Upper lobe of right lung (tissue), 1 donor: ENCODE data around the gene NVL. TPM values are rescaled to one million over a fixed set of nuclear protein-coding genes. Genes with fewer than 3 reads are reported as not detected.

Experiments
- ATAC-seq: fragments of 200-7000 bp; cut with Tn5 transposase; one replicate; pipeline ENCODE4 v1.9.1; 2020; ENCODE audit warnings: mild to moderate bottlenecking, moderate library complexity
- DNase-seq: peaks from one replicate; pipeline ENCODE4 v3.0.0-alpha.2; 2020
- H3K27ac ChIP-seq: fragments of 200-600 bp; one replicate; pipeline ENCODE4 v1.8.0; 2022
- H3K27me3 ChIP-seq: fragments of 200-600 bp; one replicate; pipeline ENCODE4 v1.8.0; 2022; ENCODE audit warnings: mild to moderate bottlenecking
- H3K36me3 ChIP-seq: fragments of 200-600 bp; one replicate; pipeline ENCODE4 v1.8.0; 2022
- H3K4me1 ChIP-seq: fragments of 200-600 bp; one replicate; pipeline ENCODE4 v1.8.0; 2022
- H3K4me3 ChIP-seq: fragments of 200-600 bp; one replicate; pipeline ENCODE4 v1.8.0; 2022; ENCODE audit warnings: mild to moderate bottlenecking
- H3K9me3 ChIP-seq: fragments of 200-600 bp; one replicate; pipeline ENCODE4 v1.8.0; 2022
- CTCF ChIP-seq: fragments of 200-600 bp; IDR thresholded peaks from one replicate; pipeline ENCODE4 v1.8.0; 2022; ENCODE audit warnings: antibody characterized with exemption
- intact Hi-C: fragments of 100-400 bp; cut with DNase I; formaldehyde crosslinking; loops from one replicate; pipeline ENCODE4 v1.11.0; 2022
- total RNA-seq: library from RNA; stranded (reverse); fragmentation: NEBNext Ultra II Directional; extraction: Animal tissue kit (Norgen Biotek cat#: 25700); gene quantifications from one replicate; pipeline ENCODE4 v1.2.1, GENCODE V29; 2021
- donor health status: DM: no; HTN: yes; CAD: no; lungs with severe emphysema.

The NVL gene
- total RNA-seq, 1 donor from 2014 or later = 24.1 TPM

- intact Hi-C loops = no loop called here
- Histone ChIP-seq H3K9me3 (no peaks in the 10 kb centered on the region), H3K4me3 (no peak overlapping the region), H3K27ac (peak overlapping the region; percentile 44), H3K27me3 (no peaks in the 10 kb centered on the region), H3K4me1 (peaks cover 16% of the 10 kb centered on the region), H3K36me3 (no peaks in the 10 kb centered on the region)
- DNase-seq (peak; percentile 74), ATAC-seq (peak; percentile 88)
- no peak for TF ChIP-seq CTCF
Observed at GRCh38 chr1:224203243-224204016, 126.5 kb downstream of the NVL start.

- Histone ChIP-seq H3K36me3 (no peaks in the 10 kb centered on the region), H3K4me1 (peaks cover 16% of the 10 kb centered on the region), H3K27ac (no peak overlapping the region), H3K4me3 (no peak overlapping the region), H3K9me3 (no peaks in the 10 kb centered on the region), H3K27me3 (no peaks in the 10 kb centered on the region)
- TF ChIP-seq CTCF = no peak
- DNase-seq = no peak
- ATAC-seq = no peak
- intact Hi-C loops = no loop called here
Observed at GRCh38 chr1:224201853-224202252, 128.1 kb downstream of the NVL start.

GRCh38 chr1:224201383-224201782 lies 128.6 kb downstream of the NVL start:
- intact Hi-C loops = no loop called here
- Histone ChIP-seq H3K36me3 (no peaks in the 10 kb centered on the region), H3K4me1 (peaks cover 16% of the 10 kb centered on the region), H3K27me3 (no peaks in the 10 kb centered on the region), H3K9me3 (no peaks in the 10 kb centered on the region), H3K4me3 (no peak overlapping the region), H3K27ac (no peak overlapping the region)
- DNase-seq = no peak
- no peak for ATAC-seq
- no peak for TF ChIP-seq CTCF

GRCh38 chr1:224199679-224200078 lies 130.3 kb downstream of the NVL start:
- intact Hi-C loops = no loop called here
- no peak for TF ChIP-seq CTCF
- DNase-seq (no peak), ATAC-seq (no peak)
- Histone ChIP-seq H3K4me3 (no peak overlapping the region), H3K27me3 (no peaks in the 10 kb centered on the region), H3K9me3 (no peaks in the 10 kb centered on the region), H3K4me1 (peaks cover 8% of the 10 kb centered on the region), H3K36me3 (no peaks in the 10 kb centered on the region), H3K27ac (no peak overlapping the region)

- H3K27ac ChIP-seq = no peak overlapping the region
- intact Hi-C loops = no loop called here
- H3K4me1 ChIP-seq = no peaks in the 10 kb centered on the region
- H3K27me3 ChIP-seq = no peaks in the 10 kb centered on the region
- H3K36me3 ChIP-seq = peaks cover 3% of the 10 kb centered on the region
- H3K4me3 ChIP-seq = no peak overlapping the region
- ATAC-seq = no peak
- TF ChIP-seq CTCF = no peak
- no peaks in the 10 kb centered on the region for H3K9me3 ChIP-seq
- DNase-seq = no peak
Observed at GRCh38 chr1:224198572-224198971, 131.4 kb downstream of the NVL start.
